OCI-LY1 (cell line): ENCODE results near the gene PNKP.

ENCODE experiments used
- H2AFZ ChIP-seq: fragments of 200-600 bp; sonication (generic), shearing (Covaris generic); 2 replicates; pipeline ENCODE4 v1.6.0; 2014; ENCODE audit warnings: antibody characterized with exemption, mild to moderate bottlenecking, low read length
- H3F3A ChIP-seq: fragments of 200-600 bp; sonication (generic), shearing (Covaris generic); 2 replicates; pipeline ENCODE4 v1.6.0; 2014; ENCODE audit warnings: mild to moderate bottlenecking, antibody characterized with exemption, low read length, moderate library complexity; ENCODE audit not compliant: insufficient read depth
- H3K27ac ChIP-seq: fragments of 200-600 bp; sonication (generic); 2 replicates; pipeline ENCODE4 v1.5.1; 2014; ENCODE audit warnings: low read length, mixed run types, mild to moderate bottlenecking, low read depth; ENCODE audit not compliant: poor library complexity, severe bottlenecking
- H3K27me3 ChIP-seq: fragments of 200-600 bp; sonication (generic); 2 replicates; pipeline ENCODE4 v1.6.0; 2014; ENCODE audit warnings: antibody characterized with exemption, mild to moderate bottlenecking, low read length, moderate library complexity; ENCODE audit not compliant: insufficient read depth
- H3K36me3 ChIP-seq: fragments of 200-600 bp; sonication (generic); 2 replicates; pipeline ENCODE4 v1.6.1; 2014; ENCODE audit warnings: mild to moderate bottlenecking, antibody characterized with exemption, low read length, moderate library complexity, mixed read lengths; ENCODE audit not compliant: insufficient read depth
- H3K4me1 ChIP-seq: fragments of 200-600 bp; sonication (generic); 2 replicates; pipeline ENCODE4 v1.5.1; 2014; ENCODE audit warnings: mild to moderate bottlenecking, low read length, moderate library complexity; ENCODE audit not compliant: insufficient read depth, severe bottlenecking
- H3K4me2 ChIP-seq: fragments of 200-600 bp; sonication (generic), shearing (Covaris generic); 2 replicates; pipeline ENCODE4 v1.6.1; 2014; ENCODE audit warnings: low read length
- H3K4me3 ChIP-seq: fragments of 200-600 bp; sonication (generic); 2 replicates; pipeline ENCODE4 v1.5.1; 2014; ENCODE audit warnings: low read length, low read depth, mild to moderate bottlenecking, mixed read lengths; ENCODE audit not compliant: poor library complexity, severe bottlenecking
- H3K79me2 ChIP-seq: fragments of 200-600 bp; shearing (Covaris generic); 2 replicates; pipeline ENCODE4 v1.6.1; 2016; ENCODE audit warnings: mixed run types, low read length, mixed read lengths; ENCODE audit not compliant: insufficient read depth
- H3K9ac ChIP-seq: fragments of 200-600 bp; sonication (generic), shearing (Covaris generic); 2 replicates; pipeline ENCODE4 v1.6.1; 2014; ENCODE audit warnings: mild to moderate bottlenecking, low read length, mixed read lengths
- H3K9me2 ChIP-seq: fragments of 200-600 bp; sonication (generic), shearing (Covaris generic); 2 replicates; pipeline ENCODE4 v1.6.1; 2014; ENCODE audit warnings: low read depth, mild to moderate bottlenecking, low read length, mixed read lengths
- H3K9me3 ChIP-seq: fragments of 200-600 bp; shearing (Covaris generic); 2 replicates; pipeline ENCODE4 v1.6.1; 2014; ENCODE audit warnings: low read length, mixed read lengths
- H4K20me1 ChIP-seq: fragments of 200-600 bp; sonication (generic), shearing (Covaris generic); 2 replicates; pipeline ENCODE4 v1.6.0; 2016; ENCODE audit warnings: mild to moderate bottlenecking, low read length; ENCODE audit not compliant: insufficient read depth
- EZH2 ChIP-seq: fragments of 200-600 bp; sonication (generic), shearing (Covaris generic); IDR thresholded peaks from 2 replicates; pipeline ENCODE4 v1.8.0; 2017; ENCODE audit warnings: borderline replicate concordance, mixed run types, mild to moderate bottlenecking, antibody characterized with exemption, low read length, moderate library complexity, mixed read lengths
- TF ChIP-seq, protein P1 (sequence below): fragments of 200-600 bp; sonication (generic), shearing (Covaris generic); IDR thresholded peaks from 2 replicates; pipeline ENCODE4 v1.5.1; 2017; ENCODE audit warnings: mild to moderate bottlenecking, antibody characterized with exemption, low read length, moderate library complexity, mixed read lengths

PNKP gene

DNA sequence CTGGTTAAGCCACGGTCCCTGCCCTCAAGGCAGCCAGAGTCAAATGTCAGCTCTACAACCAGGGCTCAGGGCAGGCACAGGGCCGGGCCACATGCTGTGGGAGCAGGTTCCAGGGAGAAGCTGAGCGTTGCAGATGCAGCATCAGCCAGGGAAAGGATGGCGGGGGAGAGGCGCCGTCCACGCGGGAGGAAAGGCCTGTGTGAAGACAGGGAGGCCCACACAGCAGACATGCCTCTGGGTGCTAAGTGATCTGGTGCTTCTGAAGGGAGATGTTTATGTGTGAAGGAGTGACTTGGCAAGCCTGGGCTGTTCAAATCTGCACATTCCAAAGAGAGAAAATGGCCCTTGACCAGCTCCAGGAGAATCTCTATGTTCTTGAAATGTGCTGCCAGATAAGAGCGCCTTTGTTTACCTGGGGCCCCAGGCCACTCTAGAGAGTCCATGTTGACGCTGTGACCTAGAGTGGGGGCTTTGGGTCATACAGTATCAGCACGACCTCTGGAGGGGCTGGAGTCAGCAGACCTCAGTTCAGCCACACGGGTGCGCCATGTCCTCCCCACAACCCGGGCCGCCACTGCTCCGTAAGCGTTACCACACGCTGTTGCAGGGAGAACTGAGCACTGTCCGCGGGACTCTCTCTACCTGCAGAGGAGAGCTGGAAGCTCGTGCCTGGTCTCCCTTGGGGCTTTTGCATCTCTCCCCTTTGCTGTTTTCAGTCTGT lies 45.7 kb upstream of the PNKP start:
- no peaks in the 10 kb centered on the region for H3K9me3 ChIP-seq
- H3K4me3 ChIP-seq: no peak overlapping the region
- no peaks in the 10 kb centered on the region for H3K27me3 ChIP-seq
- H4K20me1 ChIP-seq: no peaks in the 10 kb centered on the region
- no peak overlapping the region; the same call in 1 of the 2 replicates for H3K4me2 ChIP-seq
- H3K9me2 ChIP-seq: no peaks in the 10 kb centered on the region
- no peak overlapping the region for H3K9ac ChIP-seq
- TF ChIP-seq EZH2: no peak
- TF ChIP-seq, protein P1, sequence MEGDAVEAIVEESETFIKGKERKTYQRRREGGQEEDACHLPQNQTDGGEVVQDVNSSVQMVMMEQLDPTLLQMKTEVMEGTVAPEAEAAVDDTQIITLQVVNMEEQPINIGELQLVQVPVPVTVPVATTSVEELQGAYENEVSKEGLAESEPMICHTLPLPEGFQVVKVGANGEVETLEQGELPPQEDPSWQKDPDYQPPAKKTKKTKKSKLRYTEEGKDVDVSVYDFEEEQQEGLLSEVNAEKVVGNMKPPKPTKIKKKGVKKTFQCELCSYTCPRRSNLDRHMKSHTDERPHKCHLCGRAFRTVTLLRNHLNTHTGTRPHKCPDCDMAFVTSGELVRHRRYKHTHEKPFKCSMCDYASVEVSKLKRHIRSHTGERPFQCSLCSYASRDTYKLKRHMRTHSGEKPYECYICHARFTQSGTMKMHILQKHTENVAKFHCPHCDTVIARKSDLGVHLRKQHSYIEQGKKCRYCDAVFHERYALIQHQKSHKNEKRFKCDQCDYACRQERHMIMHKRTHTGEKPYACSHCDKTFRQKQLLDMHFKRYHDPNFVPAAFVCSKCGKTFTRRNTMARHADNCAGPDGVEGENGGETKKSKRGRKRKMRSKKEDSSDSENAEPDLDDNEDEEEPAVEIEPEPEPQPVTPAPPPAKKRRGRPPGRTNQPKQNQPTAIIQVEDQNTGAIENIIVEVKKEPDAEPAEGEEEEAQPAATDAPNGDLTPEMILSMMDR: peak; percentile 77
- H3K4me1 ChIP-seq: peaks cover 74% of the 10 kb centered on the region
- no peaks in the 10 kb centered on the region for H3F3A ChIP-seq
- H3K36me3 ChIP-seq: peaks cover 91% of the 10 kb centered on the region
- H3K79me2 ChIP-seq: 0 out of 2 replicates have a peak, but pooled peaks cover 2% of the 10 kb centered on the region
- no peak overlapping the region for H2AFZ ChIP-seq
- H3K27ac ChIP-seq: peak overlapping the region; percentile 55

DNA sequence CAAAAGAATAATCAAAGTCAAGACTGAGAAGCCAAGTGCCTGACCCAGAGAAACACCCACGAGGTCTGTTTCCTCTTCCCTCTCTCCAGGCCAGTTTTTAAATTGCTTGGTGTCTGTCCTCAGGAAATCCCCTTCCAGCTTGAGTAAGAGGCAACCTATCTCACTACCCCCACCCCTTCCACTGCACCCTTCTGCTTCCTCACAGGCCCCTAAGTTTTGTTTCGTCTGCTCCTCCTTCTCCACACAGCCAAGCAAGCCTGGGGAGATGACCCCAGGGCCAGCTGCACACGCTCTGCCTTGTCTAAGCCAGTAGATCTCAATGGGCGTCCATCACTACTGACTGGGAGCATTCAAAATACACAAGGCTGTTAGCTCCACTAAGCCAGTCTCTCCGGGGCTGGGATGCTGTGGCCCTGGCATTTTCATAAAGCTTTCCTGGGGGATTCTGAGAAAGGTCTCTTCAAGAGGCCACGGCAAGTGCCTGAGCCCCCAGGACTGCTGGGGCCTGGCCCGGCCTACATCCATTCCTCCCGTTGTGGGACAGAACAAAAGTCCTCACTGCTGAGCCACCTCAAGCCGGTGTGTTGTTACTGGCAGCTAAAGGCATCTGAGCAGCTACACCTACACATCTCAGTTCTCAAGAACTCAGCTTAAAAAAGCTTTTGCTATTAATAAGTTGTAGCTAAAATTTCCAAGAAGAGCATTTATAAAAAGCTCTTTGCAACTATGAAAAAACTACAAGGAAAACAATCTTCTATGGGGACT lies 44.2 kb upstream of the PNKP start:
- Histone ChIP-seq H3K9me2 (no peaks in the 10 kb centered on the region), H3K27ac (peak overlapping the region; percentile 95), H3K36me3 (peaks cover 91% of the 10 kb centered on the region), H4K20me1 (no peaks in the 10 kb centered on the region), H3K27me3 (no peaks in the 10 kb centered on the region), H3K79me2 (no peaks in the 10 kb centered on the region), H3K9me3 (no peaks in the 10 kb centered on the region), H3F3A (no peaks in the 10 kb centered on the region), H3K4me3 (no peak overlapping the region), H2AFZ (no peak overlapping the region), H3K4me2 (peak overlapping the region; percentile 27; the same call in 1 of the 2 replicates), H3K4me1 (peaks cover 75% of the 10 kb centered on the region), H3K9ac (peak overlapping the region; percentile 20; the same call in 1 of the 2 replicates)
- no peak for TF ChIP-seq EZH2
- TF ChIP-seq, protein P1: no peak

DNA sequence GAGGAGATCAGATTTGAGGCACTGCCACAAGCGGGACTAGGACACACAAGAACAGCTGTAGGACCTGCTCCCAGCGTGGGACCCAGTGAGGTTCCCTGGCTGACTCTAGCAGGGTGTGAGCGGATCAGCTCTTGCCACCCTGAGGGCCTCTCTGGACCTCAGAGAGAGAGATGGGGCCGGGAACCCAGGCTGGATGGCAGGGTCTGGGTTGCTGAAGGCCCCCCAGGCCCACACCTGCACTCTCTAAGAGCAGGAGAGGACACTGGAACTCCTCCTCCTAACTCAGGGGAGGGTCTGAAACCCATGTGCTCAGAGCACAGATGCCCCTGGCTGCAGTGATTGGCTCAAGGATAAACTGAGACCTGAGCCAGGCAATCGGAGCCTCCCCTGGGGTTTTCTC lies 42.8 kb upstream of the PNKP start:
- no peak overlapping the region for H2AFZ ChIP-seq
- H3K27ac ChIP-seq: peak overlapping the region; percentile 95
- no peaks in the 10 kb centered on the region for H4K20me1 ChIP-seq
- H3K4me3 ChIP-seq: peak overlapping the region; percentile 30
- no peak for TF ChIP-seq EZH2
- TF ChIP-seq, protein P1: no peak
- no peaks in the 10 kb centered on the region for H3K27me3 ChIP-seq
- no peaks in the 10 kb centered on the region for H3F3A ChIP-seq
- no peaks in the 10 kb centered on the region for H3K79me2 ChIP-seq
- H3K4me1 ChIP-seq: peaks cover 84% of the 10 kb centered on the region
- peak overlapping the region; percentile 49; the same call in 1 of the 2 replicates for H3K4me2 ChIP-seq
- peak overlapping the region; percentile 54 for H3K9ac ChIP-seq
- peaks cover 89% of the 10 kb centered on the region for H3K36me3 ChIP-seq
- no peaks in the 10 kb centered on the region for H3K9me2 ChIP-seq
- no peaks in the 10 kb centered on the region for H3K9me3 ChIP-seq
